Prostate gland (tissue), 2 donors: ENCODE measurements around the gene VWA8. TPM values are rescaled to one million over a fixed set of nuclear protein-coding genes. Genes with fewer than 3 reads are reported as not detected.

Experiments
- DNase-seq: peaks from one replicate; pipeline ENCODE4 v3.0.0-alpha.2; 2019; ENCODE audit warnings: low spot score
- H3K27ac ChIP-seq, 2 donors: fragments of 200-600 bp; sonication (generic); 2 replicates each; pipeline ENCODE4 v1.5.1; 2017 to 2019
- H3K27me3 ChIP-seq: fragments of 200-600 bp; sonication (generic); replicated peaks from 2 replicates; pipeline ENCODE4 v1.5.1; 2019; ENCODE audit not compliant: insufficient read depth
- H3K36me3 ChIP-seq, 2 donors: fragments of 200-600 bp; sonication (generic); 1 replicate in 1 of 2; 2 replicates in 1 of 2; pipeline versions ENCODE4 v1.5.1 to v1.8.1; 2017 to 2019
- H3K4me1 ChIP-seq: fragments of 200-600 bp; sonication (generic); replicated peaks from 2 replicates; pipeline ENCODE4 v1.5.1; 2019
- H3K4me3 ChIP-seq, 2 donors: fragments of 200-600 bp; sonication (generic); 2 replicates each; pipeline ENCODE4 v1.5.1; 2017 to 2019
- H3K9me3 ChIP-seq: fragments of 200-600 bp; sonication (generic); 2 replicates; pipeline ENCODE4 v1.5.1; 2017
- CTCF ChIP-seq, 4 experiments: fragments of 200-600 bp in 2 of 4; fragments of 450-650 bp in 2 of 4; sonication (generic) in 2 of 4; IDR thresholded peaks; 1 replicate in 3 of 4; 2 replicates in 1 of 4; pipeline ENCODE4 v1.5.1; 2016 to 2019; ENCODE audit warnings: antibody characterized with exemption in 4 of 4, mild to moderate bottlenecking in 2 of 4, moderate library complexity in 2 of 4
- POLR2A ChIP-seq: fragments of 450-650 bp; IDR thresholded peaks from one replicate; pipeline ENCODE4 v1.6.1; 2016; ENCODE audit warnings: antibody characterized with exemption, mild to moderate bottlenecking
- POLR2AphosphoS5 ChIP-seq: sonication (generic); formaldehyde crosslinking; IDR thresholded peaks from one replicate; pipeline ENCODE4 v1.6.1; 2017; ENCODE audit warnings: antibody characterized with exemption
- WGBS: methylation state at CpG from one replicate; pipeline ENCODE4 v1.1.5; 2018; 5-methylcytosine and 5-hydroxymethylcytosine counted together
- intact Hi-C: fragments of 100-400 bp; cut with DNase I; formaldehyde crosslinking; loops from one replicate; pipeline ENCODE4 v1.14.2; 2022
- total RNA-seq, 2 donors: library from RNA; depleted of rRNA; stranded (reverse); fragments of >200 nt; gene quantifications; one replicate each; pipeline ENCODE4 v1.1.0, GENCODE V29; 2016

VWA8 gene
- total RNA-seq, 2 donors from 2014 or later: 18.1 to 21.8 TPM

- H3K27me3 ChIP-seq: no peaks in the 10 kb centered on the region
- H3K27ac ChIP-seq: no peak overlapping the region
- no peak overlapping the region for H3K4me3 ChIP-seq
- DNase-seq: no peak
- no peaks in the 10 kb centered on the region for H3K4me1 ChIP-seq
- TF ChIP-seq CTCF (IDR thresholded peaks at IDR 0.05) (no peak), POLR2A (no peak), POLR2AphosphoS5 (no peak)
- no peaks in the 10 kb centered on the region for H3K36me3 ChIP-seq
- WGBS: 66% methylated on average over 6 of the region's 6 CpGs
- no peaks in the 10 kb centered on the region for H3K9me3 ChIP-seq
- intact Hi-C loops: no loop called here
Observed at GRCh38 chr13:41785402-41786172, 175.3 kb downstream of the VWA8 start.

DNA sequence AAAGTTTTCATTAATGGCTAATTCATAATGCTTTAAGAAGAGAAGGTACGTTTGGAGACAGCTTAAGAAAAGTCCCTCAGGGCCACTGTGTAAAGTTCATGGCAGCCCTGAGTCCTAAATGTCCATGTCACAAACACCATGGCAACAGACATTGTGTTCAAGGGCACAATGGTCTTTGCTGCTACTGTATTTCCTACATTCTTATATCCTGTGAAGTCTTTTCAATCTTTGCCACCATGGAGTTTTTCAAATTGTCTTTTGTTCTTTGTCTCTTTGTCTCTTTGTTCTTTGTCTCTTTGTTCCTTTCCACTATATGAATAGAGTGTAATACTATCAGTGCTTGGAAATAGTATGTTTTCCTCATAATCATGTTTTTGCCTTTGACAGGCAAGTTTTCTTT lies 178.8 kb downstream of the VWA8 start:
- Histone ChIP-seq H3K36me3 (no peaks in the 10 kb centered on the region), H3K27me3 (no peaks in the 10 kb centered on the region), H3K4me1 (no peaks in the 10 kb centered on the region), H3K27ac (no peak overlapping the region), H3K9me3 (no peaks in the 10 kb centered on the region), H3K4me3 (no peak overlapping the region)
- intact Hi-C loops: no loop called here
- DNase-seq: no peak
- TF ChIP-seq CTCF (IDR thresholded peaks at IDR 0.05) (no peak), POLR2A (no peak), POLR2AphosphoS5 (no peak)
- 81% methylated on average over 1 of the region's 1 CpG for WGBS

DNA sequence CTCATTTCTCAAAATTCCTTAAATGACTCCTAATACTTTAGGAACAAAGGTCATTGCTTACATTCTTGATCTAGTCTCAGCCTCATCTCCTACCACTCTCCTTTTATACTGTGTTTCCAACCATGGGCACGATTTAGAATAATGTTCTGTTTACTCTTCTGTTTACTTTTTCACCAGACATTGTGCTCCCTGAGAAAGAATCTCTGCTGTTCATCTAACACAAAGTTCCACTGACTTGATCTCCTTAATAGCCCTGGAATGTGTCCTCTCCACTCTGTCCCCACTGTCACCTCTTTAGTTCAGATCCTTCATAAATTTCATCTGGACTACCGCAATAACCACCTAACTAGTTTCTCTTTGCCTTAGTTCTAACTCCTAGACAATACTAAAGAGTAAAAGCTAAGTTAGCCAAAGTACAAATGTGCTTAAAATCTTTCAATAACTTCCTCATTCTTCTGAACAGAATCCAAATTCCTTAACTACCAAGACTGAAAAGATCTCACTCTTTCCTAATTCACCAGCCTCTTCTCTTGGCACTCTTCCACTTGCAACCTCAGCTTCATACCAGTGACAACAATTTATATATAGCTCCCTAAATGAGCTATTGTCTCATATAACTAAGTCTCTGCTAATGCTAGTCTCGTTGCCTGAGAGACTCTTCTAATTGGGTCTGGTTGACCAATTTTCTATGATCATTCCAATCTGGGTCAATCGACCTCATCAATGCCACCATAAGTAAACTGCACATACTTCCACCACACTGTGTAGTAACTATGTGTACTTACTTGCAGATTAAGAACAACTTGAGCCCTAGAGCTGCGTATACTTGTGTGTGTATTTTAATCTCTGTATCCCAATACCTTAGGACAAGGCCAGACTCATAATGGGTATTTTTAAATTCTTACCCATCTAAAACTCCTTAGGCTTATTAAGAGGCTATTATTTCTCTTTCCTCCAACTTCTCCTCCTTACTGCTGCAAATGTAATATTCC lies 179.9 kb downstream of the VWA8 start:
- DNase-seq: no peak
- H3K9me3 ChIP-seq: no peaks in the 10 kb centered on the region
- no peaks in the 10 kb centered on the region for H3K27me3 ChIP-seq
- no peak overlapping the region for H3K4me3 ChIP-seq
- H3K27ac ChIP-seq: no peak overlapping the region
- WGBS: 57% methylated on average over 5 of the region's 5 CpGs
- intact Hi-C loops: no loop called here
- H3K4me1 ChIP-seq: no peaks in the 10 kb centered on the region
- no peaks in the 10 kb centered on the region for H3K36me3 ChIP-seq
- TF ChIP-seq POLR2AphosphoS5 (no peak), CTCF (IDR thresholded peaks at IDR 0.05) (no peak), POLR2A (no peak)

GRCh38 chr13:41775251-41775650 lies 185.7 kb downstream of the VWA8 start:
- Histone ChIP-seq H3K27me3 (no peaks in the 10 kb centered on the region), H3K9me3 (no peaks in the 10 kb centered on the region), H3K4me3 (no peak overlapping the region), H3K36me3 (no peaks in the 10 kb centered on the region), H3K27ac (no peak overlapping the region), H3K4me1 (no peaks in the 10 kb centered on the region)
- TF ChIP-seq CTCF (IDR thresholded peaks at IDR 0.05) (no peak), POLR2AphosphoS5 (no peak), POLR2A (no peak)
- WGBS: 93% methylated on average over 2 of the region's 2 CpGs
- intact Hi-C loops: no loop called here
- no peak for DNase-seq
